Gastroesophageal sphincter (tissue), 3 donors: ENCODE data around the gene ACTN1.

Experiments used
- CTCF ChIP-seq, 4 experiments: fragments of 200-600 bp in 2 of 4; fragments of 450-650 bp in 2 of 4; sonication (generic) in 1 of 4; IDR thresholded peaks; one replicate each; pipeline ENCODE4 v1.5.1; 2017 to 2019; ENCODE audit warnings: antibody characterized with exemption in 4 of 4, mild to moderate bottlenecking in 2 of 4, moderate library complexity in 2 of 4
- POLR2AphosphoS5 ChIP-seq: sonication (generic); formaldehyde crosslinking; IDR thresholded peaks from one replicate; pipeline ENCODE4 v1.6.1; 2017; ENCODE audit warnings: antibody characterized with exemption

GRCh38 chr14:68885226-68886108 is 93.6 kb downstream of the ACTN1 start:
- TF ChIP-seq CTCF (IDR thresholded peaks at IDR 0.05): peak in 1 of 4 experiments; percentile 15
- TF ChIP-seq POLR2AphosphoS5: no peak
